Dedifferentiated amniotic fluid mesenchymal stem cell (primary cell): Measurements from ENCODE around the gene HPS4.
"Not testable (repeated sequence)": the region's sequence is repeated elsewhere in the genome, so short reads cannot be mapped to it uniquely, and the experiment has no call there.

ENCODE experiments used
- DNase-seq: peaks from one replicate; pipeline ENCODE4 v3.0.0-alpha.2; 2016; ENCODE audit errors: extremely low spot score

HPS4 gene

GRCh38 chr22:26483439-26484359 is at the start of gene HPS4, which contains the start of gene SRRD:
HPS4 (minus strand) TSS chr22:26483783; CDS start chr22:26481762, 2,021 bp downstream.
SRRD (plus strand) TSS chr22:26483877; CDS start chr22:26483891, 14 bp downstream.
- peak; percentile 78 for DNase-seq

GRCh38 chr22:26529345-26529744 is 45.8 kb upstream of the HPS4 start:
- DNase-seq, result no peak

- not testable (repeated sequence) for DNase-seq
Measured at GRCh38 chr22:26528518-26528917, 44.9 kb upstream of the HPS4 start.

- no peak for DNase-seq
Measured at GRCh38 chr22:26527574-26528465, 44.2 kb upstream of the HPS4 start.

GRCh38 chr22:26527167-26527566 is 43.6 kb upstream of the HPS4 start:
- DNase-seq, result no peak

- DNase-seq, result no peak
Measured at GRCh38 chr22:26525946-26526564, 42.5 kb upstream of the HPS4 start.

- DNase-seq, result no peak
Measured at GRCh38 chr22:26524870-26525269, 41.3 kb upstream of the HPS4 start.

GRCh38 chr22:26522592-26522991 is 39.0 kb upstream of the HPS4 start:
- DNase-seq, result no peak

GRCh38 chr22:26522012-26522411 is 38.4 kb upstream of the HPS4 start:
- DNase-seq, result no peak

GRCh38 chr22:26517429-26517828 is 33.8 kb upstream of the HPS4 start:
- DNase-seq, result no peak

- DNase-seq, result no peak
Measured at GRCh38 chr22:26516503-26516902, 32.9 kb upstream of the HPS4 start.

GRCh38 chr22:26515931-26516330 is 32.3 kb upstream of the HPS4 start:
- no peak for DNase-seq

GRCh38 chr22:26514419-26515161 is 31.0 kb upstream of the HPS4 start:
- DNase-seq, result no peak

- DNase-seq, result no peak
Measured at GRCh38 chr22:26513838-26514237, 30.3 kb upstream of the HPS4 start.

GRCh38 chr22:26512149-26512793 is 28.7 kb upstream of the HPS4 start, which contains the start of gene TFIP11:
TFIP11 (minus strand) TSS chr22:26512473; CDS start chr22:26510272, 2,201 bp downstream.
- DNase-seq, result peak; percentile 90

- no peak for DNase-seq
Measured at GRCh38 chr22:26508148-26508547, 24.6 kb upstream of the HPS4 start.

GRCh38 chr22:26503758-26504157 is 20.2 kb upstream of the HPS4 start:
- DNase-seq, result no peak

GRCh38 chr22:26502688-26503561 is 19.3 kb upstream of the HPS4 start:
- DNase-seq, result peak; percentile 26

GRCh38 chr22:26501996-26502395 is 18.4 kb upstream of the HPS4 start:
- DNase-seq, result no peak
